Activated T-helper 1 cell treated with anti-CD3 and anti-CD28 coated beads, Interleukin-2, amount 50 U/mL, for 16 hours (primary cell): ENCODE results near the gene NFIX.

Source experiments
- DNase-seq, 2 donors: peaks; one replicate each; pipeline ENCODE4 v3.0.0-alpha.2; 2020; ENCODE audit warnings: low read depth in 1 of 2, low spot score in 1 of 2

Gene NFIX

GRCh38 chr19:13146763-13147563 lies 151.7 kb downstream of the NFIX start:
- DNase-seq = no peak
